Glomerular endothelial cell (primary cell): ENCODE results near the gene CCDC3. TPM values are rescaled to one million over a fixed set of nuclear protein-coding genes. Genes with fewer than 3 reads are reported as not detected.
A peak's percentile ranks its signal among the peaks of the same experiment; 100 is the strongest.
"Not testable (repeated sequence)": the region's sequence is repeated elsewhere in the genome, so short reads cannot be mapped to it uniquely, and the experiment has no call there.

ENCODE experiments used
- DNase-seq: peaks from one replicate; pipeline ENCODE4 v3.0.0-alpha.2; 2011; ENCODE audit warnings: low read depth, low spot score; ENCODE audit errors: extremely low read depth
- total RNA-seq: library from RNA; depleted of rRNA; stranded (reverse); fragments of >200 nt; gene quantifications from 2 replicates; pipeline ENCODE4 v1.2.3, GENCODE V29; 2015

CCDC3 gene
- total RNA-seq = 1.2 and 1.8 TPM in 2 replicates

DNA sequence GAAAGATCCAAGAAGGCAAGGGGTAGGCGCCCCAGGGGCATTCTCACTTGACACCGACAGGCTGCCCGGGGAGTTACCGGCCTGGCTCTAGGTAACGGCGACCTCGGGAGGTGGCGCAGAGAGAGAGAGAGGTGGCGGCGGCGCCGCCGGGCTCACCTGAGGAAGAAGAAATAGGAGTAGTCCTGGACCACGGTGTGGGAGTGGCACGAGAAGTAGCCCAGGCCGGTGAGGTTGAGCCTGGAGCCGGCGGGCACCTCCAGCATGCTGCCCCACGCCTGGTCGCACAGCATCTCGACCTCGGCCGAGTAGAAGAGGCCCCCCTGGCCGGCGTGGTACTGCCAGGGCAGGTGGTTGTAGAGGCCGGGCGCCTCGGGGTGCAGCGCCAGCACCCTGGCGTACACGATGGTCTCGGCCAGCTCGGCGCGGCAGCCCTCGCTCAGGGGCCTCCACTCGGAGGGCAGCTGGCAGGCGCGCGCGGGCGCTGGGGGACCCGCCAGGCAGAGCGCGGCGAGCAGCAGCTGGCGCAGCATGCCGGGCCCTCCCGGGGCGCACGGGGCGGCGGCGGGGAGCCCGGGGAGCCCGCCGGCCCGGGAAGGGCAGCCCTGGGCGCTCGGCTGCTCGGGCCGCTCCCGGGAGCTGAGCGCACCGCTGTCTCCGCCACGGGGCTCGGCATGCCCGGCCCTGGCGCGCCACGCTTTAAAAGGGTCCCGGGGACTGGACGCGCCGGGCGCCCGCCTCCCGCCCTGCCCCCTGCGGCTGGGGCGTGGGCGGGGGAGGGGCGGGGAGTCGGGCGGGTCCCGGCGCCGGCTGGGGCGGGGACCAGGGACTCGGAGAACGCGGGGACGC lies at the start of gene CCDC3:
TSS of gene CCDC3 (minus strand) at position 673 of the 846 bp plus-strand sequence. CDS start at position 530, 143 bp downstream.
- DNase-seq = no peak

DNA sequence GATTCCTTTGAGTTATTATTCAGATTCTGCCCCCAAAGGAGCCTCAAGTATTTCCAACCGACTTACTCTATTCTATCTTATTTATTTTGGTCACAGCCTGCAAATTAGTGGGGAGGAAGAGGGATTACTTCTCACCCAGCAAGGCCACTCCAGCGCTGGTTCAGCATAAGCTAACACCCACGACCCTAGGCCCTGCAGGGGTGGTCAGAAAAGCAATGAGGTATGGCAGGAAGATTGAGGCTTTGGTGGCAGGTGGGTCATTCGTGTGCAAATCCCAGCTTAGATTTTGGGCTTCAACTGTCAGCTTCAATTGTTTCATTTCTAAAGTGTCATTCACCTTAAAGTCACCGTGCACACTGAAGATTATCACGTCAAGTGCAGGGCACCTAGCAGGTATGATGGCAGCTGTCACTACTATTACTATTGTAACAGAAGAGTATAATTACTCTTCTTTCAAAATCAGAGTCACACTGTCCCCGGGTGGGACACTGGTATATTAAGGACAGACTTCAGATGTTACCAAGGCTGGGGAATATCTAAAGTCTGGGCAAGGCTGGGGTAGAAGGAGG lies 49.7 kb upstream of the CCDC3 start:
- no peak for DNase-seq

DNA sequence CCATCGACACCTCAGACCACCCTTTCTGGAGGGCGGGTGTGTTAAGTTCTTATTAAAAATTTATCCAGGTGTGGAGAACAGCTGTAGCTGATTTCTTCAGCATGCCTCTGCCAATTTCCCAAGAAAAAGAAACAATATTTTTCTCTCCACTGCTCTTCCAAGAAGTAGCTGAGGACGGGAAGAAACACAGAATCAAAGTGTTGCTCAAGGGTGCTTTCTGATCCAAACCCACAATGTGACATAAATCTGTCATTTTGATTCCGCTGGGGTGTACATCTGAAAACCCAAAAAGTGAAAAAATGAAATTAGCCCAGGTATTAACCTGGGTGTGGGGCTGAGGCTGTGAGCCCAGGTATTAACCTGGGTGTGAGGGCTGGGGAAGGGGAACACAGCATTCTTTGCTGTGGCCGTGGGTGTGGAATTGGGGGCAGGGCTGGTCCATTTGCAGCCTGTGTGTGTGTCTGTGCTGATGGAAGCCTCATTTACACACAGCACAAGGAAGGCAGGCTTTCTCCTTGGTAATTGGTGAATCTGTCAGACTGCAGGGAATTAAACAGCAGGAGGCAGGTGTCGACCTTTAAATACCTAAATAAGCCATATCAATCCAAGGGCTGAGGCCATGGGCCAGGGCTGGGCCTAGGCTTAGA lies 48.4 kb upstream of the CCDC3 start:
- no peak for DNase-seq

DNA sequence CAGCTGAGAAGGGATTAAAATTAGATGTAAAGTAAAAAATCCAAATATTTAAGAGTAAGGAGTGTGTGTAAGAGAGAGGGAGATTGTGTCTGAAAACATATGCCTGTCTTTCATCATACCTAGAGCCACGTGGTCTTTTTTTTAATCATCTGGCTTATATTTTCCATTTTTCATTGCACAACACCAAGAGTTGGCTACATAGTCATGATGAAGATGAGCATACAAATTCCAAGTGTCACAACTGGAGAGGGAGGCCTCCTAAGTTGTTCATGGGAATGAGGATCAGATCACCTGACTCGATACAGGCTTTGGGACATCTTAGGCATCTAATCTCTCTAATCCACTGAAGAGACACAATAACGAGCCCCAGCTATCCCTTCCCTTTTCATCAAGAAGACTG lies 47.2 kb upstream of the CCDC3 start:
- DNase-seq = no peak

DNA sequence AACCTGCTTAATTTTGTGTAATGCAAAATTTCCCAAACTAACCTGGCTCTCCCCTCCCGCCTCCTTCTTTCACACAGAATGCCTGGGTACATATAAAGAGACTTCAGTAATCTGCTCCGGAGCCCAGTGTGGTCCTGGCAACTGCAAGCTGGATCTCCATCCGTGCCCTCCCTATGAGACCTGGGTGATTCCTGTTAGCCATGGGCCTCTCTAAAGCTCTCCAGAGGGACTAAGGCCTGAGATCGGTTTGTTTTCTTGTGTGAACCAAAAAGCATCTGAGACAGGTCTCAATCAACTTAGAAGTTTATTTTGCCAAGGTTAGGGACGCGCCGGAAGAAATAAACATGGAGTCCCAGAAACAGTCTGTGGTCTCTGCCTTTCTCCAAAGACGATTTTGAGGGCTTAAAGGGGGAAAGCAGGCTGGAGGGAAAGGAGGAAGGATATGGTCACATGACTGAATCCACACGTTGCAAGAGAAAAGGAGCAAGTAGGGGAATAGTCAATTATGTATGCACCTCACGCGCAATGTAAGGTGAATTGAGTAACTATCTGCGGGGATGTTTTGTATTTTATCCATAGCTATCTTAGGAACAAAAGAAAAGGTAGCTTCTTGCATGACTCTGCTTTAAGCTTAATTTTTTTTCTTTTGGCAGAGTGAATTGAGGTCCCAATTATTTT lies 46.2 kb upstream of the CCDC3 start:
- no peak for DNase-seq

DNA sequence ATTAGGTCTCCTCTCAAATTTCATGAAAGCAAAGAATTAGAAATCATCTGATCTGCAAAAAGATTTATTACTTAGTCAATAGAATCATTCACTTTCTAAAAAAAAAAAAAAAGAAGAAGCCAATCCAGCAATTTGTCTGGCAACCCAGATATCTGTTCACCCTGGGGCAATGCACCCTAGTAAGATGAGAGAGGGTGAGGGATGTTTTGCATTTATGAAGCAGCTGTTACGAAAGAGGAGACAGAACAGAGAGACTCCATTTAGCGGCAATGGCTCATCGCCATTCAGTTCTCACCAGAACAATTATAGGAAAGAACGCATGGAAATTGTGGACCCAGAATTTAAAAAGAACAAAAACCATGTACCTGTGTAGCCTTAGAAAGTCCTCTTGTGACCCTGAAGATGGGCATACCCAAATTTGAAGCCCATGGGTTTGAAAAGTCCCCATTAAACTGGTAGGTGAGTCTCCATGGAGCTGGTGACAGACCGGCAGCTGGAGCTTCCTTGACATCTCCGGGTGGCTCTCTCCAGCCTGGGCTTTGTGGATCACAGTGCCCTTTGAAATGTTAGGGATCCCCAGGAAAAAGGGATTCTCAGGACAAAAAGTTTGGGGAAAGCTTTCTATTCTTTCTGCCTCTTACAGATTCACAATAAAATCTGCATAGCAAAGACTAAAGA lies 45.5 kb upstream of the CCDC3 start:
- DNase-seq = no peak

DNA sequence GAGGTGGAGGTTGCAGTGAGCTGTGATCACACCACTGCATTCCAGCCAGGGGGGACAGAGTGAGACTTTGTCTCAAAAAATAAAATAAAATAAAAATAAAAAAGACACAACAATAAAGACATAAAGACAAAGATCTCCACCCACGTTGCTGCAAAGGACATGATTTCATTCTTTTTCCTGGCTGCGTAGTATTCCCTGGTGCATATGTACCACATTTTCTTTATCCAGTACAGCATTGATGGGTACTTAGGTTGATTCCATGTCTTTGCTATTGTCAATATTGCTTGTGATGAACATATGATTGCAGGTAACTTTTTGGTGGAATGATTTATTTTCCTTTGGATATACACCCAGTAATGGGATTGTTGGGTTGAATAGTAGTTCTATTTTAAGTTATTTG lies 42.0 kb upstream of the CCDC3 start:
- no peak for DNase-seq

DNA sequence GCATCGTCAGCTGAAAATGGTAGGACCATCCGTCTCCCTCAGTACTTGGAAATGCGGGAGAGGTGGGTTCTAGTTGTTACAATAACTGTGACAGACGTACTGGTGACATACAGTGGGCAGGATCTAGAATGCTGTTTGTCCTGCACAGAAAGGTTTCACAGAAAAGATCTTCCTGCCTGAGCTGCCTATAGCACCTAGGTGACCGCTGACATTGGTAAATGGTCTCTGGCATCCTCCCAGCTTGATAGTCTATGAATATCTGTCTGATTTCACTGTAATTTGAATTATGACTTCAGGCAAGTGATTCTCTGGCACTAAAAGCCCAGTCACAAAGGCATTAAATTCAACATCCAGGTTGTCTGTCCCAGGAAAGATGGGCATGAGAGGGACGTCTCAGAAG lies 38.2 kb upstream of the CCDC3 start:
- DNase-seq = no peak

DNA sequence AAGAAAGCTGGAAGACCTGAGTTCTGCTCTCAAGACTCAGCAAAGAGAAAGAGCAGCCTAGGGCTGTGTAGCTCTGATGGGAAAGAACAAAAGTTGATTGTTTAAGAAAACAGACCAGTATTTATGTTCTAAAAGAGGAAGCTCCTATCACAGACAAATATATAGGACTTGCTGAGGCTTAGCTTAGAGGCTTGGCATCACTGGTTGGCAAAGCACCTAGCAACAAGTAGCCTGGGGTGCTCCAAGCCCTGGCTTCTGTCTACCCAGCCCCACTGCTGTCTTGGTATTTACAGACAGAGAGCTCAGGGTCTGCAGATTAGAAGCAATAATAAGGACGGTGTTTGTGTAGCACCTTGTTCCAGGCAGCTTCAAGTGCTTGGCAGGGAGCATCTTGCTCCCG lies 36.9 kb upstream of the CCDC3 start:
- no peak for DNase-seq

DNA sequence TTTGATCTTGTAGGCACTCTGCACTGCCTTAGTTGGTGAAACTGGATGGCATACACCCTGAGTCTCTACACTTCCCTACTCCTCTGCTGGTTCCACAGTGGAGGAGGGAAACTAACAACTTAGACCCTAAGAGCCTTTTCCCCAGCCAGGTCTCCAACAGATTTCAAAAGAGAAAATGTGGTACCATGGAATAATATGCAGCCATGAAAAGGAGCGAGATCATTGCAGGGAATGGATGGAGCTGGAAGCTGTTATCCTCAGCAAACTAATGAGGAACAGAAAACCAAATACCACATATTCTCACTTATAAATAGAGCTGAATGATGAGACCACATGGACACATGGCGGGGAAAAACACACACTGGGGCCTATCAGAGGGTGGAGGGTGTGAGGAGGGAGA lies 36.3 kb upstream of the CCDC3 start:
- no peak for DNase-seq

DNA sequence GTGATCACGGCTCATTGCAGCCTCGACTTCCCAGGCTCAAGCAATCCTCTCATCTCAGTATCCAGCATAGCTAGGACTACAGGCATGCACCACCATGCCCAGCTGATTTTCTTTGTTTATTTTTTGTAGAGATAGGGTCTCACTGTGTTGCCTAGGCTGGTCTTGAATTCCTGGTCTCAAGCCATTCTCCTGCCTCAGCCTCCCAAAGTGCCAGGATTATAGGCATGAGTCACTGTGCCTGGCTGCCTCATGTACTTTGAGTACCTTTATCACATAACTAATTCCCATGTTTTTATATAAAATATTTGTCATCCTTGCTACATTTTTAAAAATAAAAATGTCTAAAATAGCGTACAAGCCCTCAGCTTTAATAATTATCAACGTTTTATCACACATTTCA lies 35.3 kb upstream of the CCDC3 start:
- no peak for DNase-seq

DNA sequence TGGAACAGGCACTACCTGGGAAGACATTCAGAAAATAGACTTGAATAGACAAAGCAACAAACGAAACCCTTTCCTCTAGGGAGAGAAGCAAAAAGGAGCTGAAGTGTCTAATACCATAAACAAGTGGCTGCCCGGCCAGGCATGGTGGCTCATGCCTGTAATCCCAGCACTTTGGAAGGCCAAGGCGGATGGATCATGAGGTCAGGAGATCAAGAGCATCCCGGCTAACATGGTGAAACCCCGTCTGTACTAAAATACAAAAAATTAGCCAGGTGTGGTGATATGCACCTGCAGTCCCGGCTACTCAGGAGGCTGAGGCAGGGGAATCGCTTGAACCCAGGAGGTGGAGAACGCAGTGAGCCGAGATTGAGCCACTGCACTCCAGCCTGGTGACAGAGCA lies 34.2 kb upstream of the CCDC3 start:
- not testable (repeated sequence) for DNase-seq

DNA sequence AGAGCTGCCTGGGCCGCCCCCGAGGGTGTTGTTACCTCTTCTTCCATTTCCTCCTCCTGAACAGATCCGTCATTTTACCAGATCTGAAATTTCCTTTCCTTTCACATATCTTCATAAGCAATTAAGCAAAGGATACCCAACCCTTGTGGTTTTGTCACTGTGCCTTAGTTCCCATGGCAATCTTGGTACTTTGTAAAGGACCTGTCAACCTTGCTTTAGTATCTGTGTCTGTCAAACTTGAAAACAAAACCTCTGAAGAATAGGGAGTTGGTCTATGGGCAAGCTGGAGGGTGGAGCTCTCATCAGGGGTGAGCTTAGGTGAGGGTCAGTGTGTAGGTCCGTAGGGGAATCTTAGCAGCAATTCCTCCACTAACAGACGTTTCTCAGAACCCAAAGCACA lies 25.4 kb upstream of the CCDC3 start:
- DNase-seq = no peak

DNA sequence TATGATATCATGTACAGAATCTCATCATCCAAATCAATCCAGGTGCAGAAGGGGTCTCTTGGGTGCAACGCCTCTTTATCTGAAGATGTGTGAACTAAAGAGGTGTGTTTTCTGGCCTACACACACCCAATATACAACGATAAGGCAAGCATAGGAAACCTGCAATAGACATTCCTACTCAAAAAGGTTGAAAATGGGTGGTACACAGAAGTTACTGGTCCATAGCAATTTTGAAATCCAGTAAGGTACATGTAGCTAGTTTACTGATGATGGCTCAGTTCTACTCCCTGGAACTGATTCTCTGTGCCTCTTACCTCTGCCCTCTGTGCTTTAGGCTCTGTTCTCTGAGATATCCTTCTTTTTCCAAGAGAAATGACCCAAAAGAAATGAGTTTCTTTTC lies 22.2 kb upstream of the CCDC3 start:
- DNase-seq = no peak

DNA sequence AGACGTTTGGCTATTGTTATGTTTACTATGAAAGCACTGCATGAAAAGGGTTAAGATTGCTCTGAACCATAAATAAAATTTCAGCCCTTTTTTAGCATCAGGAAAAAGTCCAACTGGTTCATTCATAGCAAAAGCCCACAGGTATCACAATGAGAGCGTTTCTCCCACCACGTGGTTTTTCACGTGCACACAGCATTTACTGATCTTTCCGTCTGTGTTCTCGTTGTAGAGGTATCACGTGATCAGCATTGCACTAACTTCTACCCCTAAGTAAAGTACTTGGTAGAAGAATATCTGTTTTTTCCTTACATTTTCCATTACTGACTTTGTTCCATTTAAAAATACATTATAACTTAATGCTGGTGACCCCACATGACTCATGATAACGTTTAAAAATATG lies 17.8 kb upstream of the CCDC3 start:
- no peak for DNase-seq

DNA sequence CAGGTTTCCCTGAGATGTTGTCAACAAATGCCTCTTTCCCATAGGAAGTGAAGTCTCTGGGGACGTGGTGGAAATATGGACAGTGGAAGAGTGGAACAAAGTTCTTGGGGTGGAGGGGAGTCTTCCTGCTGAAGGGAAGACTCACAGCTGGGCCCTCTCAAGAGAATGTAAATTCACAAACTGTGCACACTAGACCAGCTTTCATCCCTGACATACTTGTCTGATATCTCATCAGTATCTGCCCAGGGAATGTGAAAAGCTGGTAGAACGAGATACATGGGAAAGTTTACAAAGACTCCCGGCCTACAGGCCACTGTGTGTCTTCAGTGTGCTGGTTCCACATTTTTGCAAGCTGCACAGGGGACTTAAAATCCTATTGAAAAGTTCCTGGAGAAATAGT lies 16.7 kb upstream of the CCDC3 start:
- DNase-seq = no peak

DNA sequence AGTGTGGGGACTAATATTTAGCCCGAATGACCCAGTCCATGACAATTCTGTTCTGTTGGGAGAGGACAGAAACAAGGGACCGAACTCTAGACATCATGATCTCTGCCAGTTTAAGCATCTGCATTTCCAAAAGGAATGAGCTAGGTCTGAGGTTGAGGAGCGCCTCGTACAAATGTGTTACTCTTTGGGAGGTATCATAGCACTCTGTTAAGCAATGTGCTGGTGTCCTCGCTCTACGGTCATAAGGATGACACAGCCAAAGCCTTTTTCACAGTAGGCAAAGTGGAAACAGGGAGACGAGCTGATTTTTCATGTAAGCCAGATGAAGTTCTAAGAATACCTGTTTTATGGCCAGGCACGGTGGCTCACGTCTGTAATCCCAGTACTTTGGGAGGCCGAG lies 15.4 kb upstream of the CCDC3 start:
- no peak for DNase-seq

DNA sequence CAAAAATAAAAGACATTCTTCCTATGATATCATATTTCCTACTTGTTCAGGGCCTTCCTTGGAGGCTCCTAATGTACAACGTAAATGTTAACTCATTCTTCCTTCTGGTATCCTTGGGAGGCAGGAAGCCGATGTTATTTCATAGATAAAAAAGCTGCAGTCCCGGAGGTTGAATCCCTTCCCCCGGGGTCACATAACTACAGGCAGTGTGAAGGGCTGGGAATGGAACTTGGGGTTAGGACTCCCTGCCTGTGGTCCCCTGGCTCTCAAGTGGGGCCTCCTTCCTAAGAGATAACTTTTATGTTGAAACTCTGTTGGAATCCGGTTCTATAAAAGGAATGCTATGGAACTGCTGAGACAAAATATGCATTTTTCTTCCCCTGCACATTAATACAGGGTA lies 14.9 kb upstream of the CCDC3 start:
- DNase-seq = peak; percentile 22

DNA sequence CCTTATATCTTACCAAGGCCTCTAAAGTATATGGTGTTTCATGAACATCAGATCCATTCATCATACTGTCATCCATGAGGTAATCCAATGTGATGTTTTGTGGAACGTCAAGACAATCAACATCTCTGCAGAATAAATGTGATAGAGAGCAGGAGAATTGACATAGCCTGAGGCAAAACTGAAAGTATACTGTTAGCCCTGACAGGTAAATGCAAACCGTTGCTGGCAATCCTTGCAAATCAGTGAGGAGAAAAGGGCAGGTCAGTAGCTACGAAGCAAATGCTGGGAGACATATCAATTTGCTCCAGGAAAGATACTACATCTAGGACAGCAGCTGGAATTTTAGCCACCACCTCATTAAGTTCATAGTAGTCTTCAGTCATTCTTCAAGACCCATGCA lies 4.5 kb upstream of the CCDC3 start:
- DNase-seq = no peak

DNA sequence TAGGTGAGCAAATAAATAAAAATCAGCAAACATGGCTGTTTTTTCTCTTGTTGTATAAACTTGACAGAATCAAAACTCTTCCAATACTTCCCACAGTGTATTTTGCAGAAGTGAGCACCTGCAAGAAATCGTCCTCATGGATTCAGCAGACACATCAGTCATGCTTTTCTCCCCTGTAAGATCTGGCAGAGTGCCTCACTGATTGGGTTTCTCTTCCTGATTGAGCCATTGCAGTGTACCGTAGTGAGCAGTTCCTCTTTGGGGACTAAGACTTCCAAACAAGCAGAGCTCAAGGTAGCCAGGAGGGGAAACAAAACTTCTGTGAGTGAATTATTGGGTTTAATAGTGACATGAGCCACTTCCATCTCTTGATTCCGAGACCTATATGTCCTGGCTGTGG lies 2.2 kb upstream of the CCDC3 start:
- no peak for DNase-seq

DNA sequence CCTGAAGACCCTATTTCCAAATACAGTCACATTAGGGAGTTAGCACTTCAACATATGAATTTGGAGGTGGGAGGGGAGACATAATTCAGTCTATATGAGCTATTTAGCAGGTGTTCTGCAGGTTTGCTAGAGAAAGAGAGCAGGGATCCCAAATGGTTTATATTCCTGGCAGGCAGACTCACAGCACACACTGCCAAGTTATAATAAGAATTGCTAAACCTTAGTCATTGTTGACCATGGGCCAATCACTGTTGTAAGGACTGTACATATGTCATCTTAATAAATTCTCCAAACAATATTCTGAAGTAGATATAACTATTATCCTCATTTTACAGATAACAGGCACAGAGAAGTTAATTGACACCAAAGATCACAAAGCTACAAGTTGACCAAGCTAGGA lies 1.5 kb upstream of the CCDC3 start:
- DNase-seq = no peak
